ENCODE measurements around the gene PRDM12. TPM values are rescaled to one million over a fixed set of nuclear protein-coding genes. Genes with fewer than 3 reads are reported as not detected.

Gene PRDM12
- polyA plus RNA-seq, 1 of the 3 experiments (the other 2 are of a cell fraction), result 0.08 TPM

- H3K27ac ChIP-seq (ENCODE audit: low read depth in 2 of 2, low read length in 1 of 2), result no peak overlapping the region
- no peak overlapping the region for H2AFZ ChIP-seq (ENCODE audit: low read depth)
- DNase-seq, result no peak
- no peaks in the 10 kb centered on the region for H4K20me1 ChIP-seq (ENCODE audit: insufficient read depth)
- H3K27me3 ChIP-seq (ENCODE audit: insufficient read depth), result no peaks in the 10 kb centered on the region
- 97% methylated on average over 10 of the region's 13 CpGs for WGBS (ENCODE audit: low lambda C conversion rate)
- ChIA-PET POLR2A (no interaction called here), CTCF (interaction anchor here (1.8 kb wide), 1 partner anchor 39 kb away, joined by 5 read pairs; no protein-coding TSS in a partner anchor)
- no peaks in the 10 kb centered on the region for H3K9me2 ChIP-seq
- TF ChIP-seq TEAD4 (IDR thresholded peaks at IDR 0.05; ENCODE audit: borderline replicate concordance, insufficient read depth) (no peak), NFIC (IDR thresholded peaks at IDR 0.05; ENCODE audit: borderline replicate concordance) (no peak), ELF1 (IDR thresholded peaks at IDR 0.05) (no peak), CHD2 (IDR thresholded peaks at IDR 0.05; ENCODE audit: low read length, partially characterized antibody) (no peak), GABPA (IDR thresholded peaks at IDR 0.05; ENCODE audit: low read depth) (no peak), YY1 (IDR thresholded peaks at IDR 0.05; ENCODE audit: low read depth) (no peak), TCF12 (IDR thresholded peaks at IDR 0.05) (no peak), EP300 (IDR thresholded peaks at IDR 0.05; ENCODE audit: borderline replicate concordance in 1 of 2, low read depth in 1 of 2, low read length in 1 of 2) (no peak), NRF1 (IDR thresholded peaks at IDR 0.05; ENCODE audit: low read depth, low read length) (no peak), REST (IDR thresholded peaks at IDR 0.05; ENCODE audit: low read depth, low read length) (no peak), USF1 (IDR thresholded peaks at IDR 0.05; ENCODE audit: borderline replicate concordance, low read depth) (no peak), MAX (IDR thresholded peaks at IDR 0.05; ENCODE audit: low read depth) (no peak), IRF3 (IDR thresholded peaks at IDR 0.05; ENCODE audit: low read depth, low read length) (no peak), RCOR1 (IDR thresholded peaks at IDR 0.05; ENCODE audit: low read length) (no peak)
- H3F3A ChIP-seq (replicated peaks; ENCODE audit: insufficient read depth), result no peaks in the 10 kb centered on the region
- no peak overlapping the region for H3K9ac ChIP-seq
- no peak overlapping the region for H3K4me3 ChIP-seq (ENCODE audit: low read depth in 2 of 2, low read length in 1 of 2)
- no peak overlapping the region for H3K4me2 ChIP-seq
- peaks cover 16 to 92% of the 10 kb centered on the region in 2 experiments for H3K36me3 ChIP-seq (replicated peaks in 1 of 2; ENCODE audit: control insufficient read depth in 1 of 2, insufficient read depth in 2 of 2, low read length in 1 of 2)
- no peaks in the 10 kb centered on the region for H3K4me1 ChIP-seq (ENCODE audit: control insufficient read depth in 1 of 2, insufficient read depth in 2 of 2, low read depth in 1 of 2, low read length in 1 of 2)
- no peaks in the 10 kb centered on the region for H3K9me3 ChIP-seq
- H3K79me2 ChIP-seq (ENCODE audit: insufficient read depth), result no peaks in the 10 kb centered on the region
These were observed 34.8 kb upstream of the PRDM12 start for GRCh38 chr9:130629443-130630070.

Measured in SK-N-SH (cell line).